Ectodermal cell (in vitro differentiated cells): ENCODE data around the gene FERD3L. TPM values are rescaled to one million over a fixed set of nuclear protein-coding genes. Genes with fewer than 3 reads are reported as not detected.
"Not testable (repeated sequence)": the region's sequence is repeated elsewhere in the genome, so short reads cannot be mapped to it uniquely, and the experiment has no call there.

Source experiments
- H3K27ac ChIP-seq: 2 replicates; pipeline ENCODE4 v1.7.0; 2013; ENCODE audit warnings: mild to moderate bottlenecking, low read depth, low read length; ENCODE audit not compliant: insufficient read depth, poor library complexity, severe bottlenecking
- H3K27me3 ChIP-seq: 2 replicates; pipeline ENCODE4 v1.7.0; 2013; ENCODE audit warnings: mild to moderate bottlenecking, low read length; ENCODE audit not compliant: insufficient read depth, control insufficient read depth, poor library complexity, severe bottlenecking
- H3K36me3 ChIP-seq: one replicate; pipeline ENCODE4 v1.7.0; 2013; ENCODE audit warnings: low read length; ENCODE audit not compliant: control insufficient read depth, insufficient read depth
- H3K4me1 ChIP-seq: one replicate; pipeline ENCODE4 v1.7.0; 2013; ENCODE audit warnings: low read length; ENCODE audit not compliant: control insufficient read depth, insufficient read depth
- H3K4me3 ChIP-seq: 2 replicates; pipeline ENCODE4 v1.7.0; 2013; ENCODE audit warnings: low read depth, low read length, control low read depth; ENCODE audit not compliant: insufficient read depth
- H3K9me3 ChIP-seq: 2 replicates; pipeline ENCODE4 v1.7.0; 2013; ENCODE audit warnings: mild to moderate bottlenecking, low read length, moderate library complexity; ENCODE audit not compliant: control insufficient read depth
- WGBS, 2 experiments: methylation state at CpG; one replicate each; pipeline ENCODE4 v1.1.7; 2013; ENCODE audit warnings: missing lambda C conversion rate in 2 of 2; 5-methylcytosine and 5-hydroxymethylcytosine counted together
- polyA plus RNA-seq, 4 experiments: library from polyadenylated mRNA; stranded (reverse); fragments of 50-300 nt; gene quantifications; one replicate each; pipeline ENCODE4 v1.2.3, GENCODE V29; 2013

FERD3L gene
- not detected for polyA plus RNA-seq (2013, experiment 1 of 4)
- polyA plus RNA-seq (2013, experiment 2 of 4), result not detected
- polyA plus RNA-seq (2013, experiment 3 of 4), result not detected
- not detected for polyA plus RNA-seq (2013, experiment 4 of 4)

GRCh38 chr7:19144661-19145433, at the start of gene FERD3L:
TSS of gene FERD3L (minus strand) at chr7:19145421. CDS start at chr7:19145362, 59 bp downstream.
- H3K27ac ChIP-seq, result no peak within 1 kb of the TSS
- no peaks in the 10 kb centered on the region for H3K9me3 ChIP-seq
- no peaks in the 10 kb centered on the region for H3K36me3 ChIP-seq
- H3K4me3 ChIP-seq, result peak within 1 kb of the TSS; percentile 10
- 1% methylated on average over 51 of the region's 51 CpGs for WGBS, 2 experiments
- H3K4me1 ChIP-seq, result peaks cover 16% of the 10 kb centered on the region
- peaks cover 72% of the 10 kb centered on the region for H3K27me3 ChIP-seq

GRCh38 chr7:19194417-19194816, 49.2 kb upstream of the FERD3L start:
- H3K27me3 ChIP-seq, H3K4me1 ChIP-seq, H3K9me3 ChIP-seq, H3K36me3 ChIP-seq, H3K27ac ChIP-seq: not testable (repeated sequence)
- peak overlapping the region; percentile 11 for H3K4me3 ChIP-seq
- 28 to 32% methylated on average over 14 of the region's 14 CpGs for WGBS, 2 experiments

DNA sequence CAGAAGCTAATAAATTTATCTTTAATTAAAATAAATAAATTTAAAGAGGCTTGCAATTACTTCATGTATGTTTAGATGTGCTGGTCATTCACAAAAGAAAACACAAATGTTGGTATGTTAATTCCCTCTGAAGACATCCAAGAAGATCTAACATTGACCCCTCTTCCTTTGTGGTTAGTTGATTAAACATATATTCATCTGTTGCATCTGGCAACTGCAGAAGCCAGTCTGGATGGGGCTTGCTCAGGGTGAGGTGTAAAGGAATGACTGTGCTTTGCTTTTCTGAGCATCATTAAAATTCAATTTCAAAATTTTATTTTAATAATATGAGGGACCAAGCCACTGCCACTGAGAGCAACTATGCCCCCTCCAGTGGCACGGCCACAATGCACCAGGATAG, 36.4 kb upstream of the FERD3L start:
- H3K27ac ChIP-seq, result no peak overlapping the region
- WGBS, 2 experiments, result 95 to 100% methylated on average over 1 of the region's 1 CpG
- H3K27me3 ChIP-seq, result no peaks in the 10 kb centered on the region

DNA sequence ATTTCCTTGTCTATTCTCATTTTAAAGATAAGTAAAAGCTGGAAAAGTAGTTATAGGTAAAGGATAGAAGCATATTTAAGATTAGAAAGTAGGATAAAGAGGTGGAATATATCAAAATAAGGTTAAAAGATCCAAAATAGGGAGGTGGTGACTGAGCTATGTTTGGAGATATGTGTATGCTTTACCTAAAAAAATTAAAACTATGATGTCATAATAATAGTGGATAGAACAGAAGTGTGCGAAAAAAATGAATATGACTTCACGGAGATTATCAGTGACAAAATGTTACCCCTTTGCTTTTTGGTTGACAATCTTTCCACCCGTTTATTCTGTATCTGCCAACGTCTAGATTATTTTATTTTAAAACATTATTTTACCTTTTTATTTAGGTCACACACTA, 33.4 kb upstream of the FERD3L start:
- Histone ChIP-seq H3K36me3 (no peaks in the 10 kb centered on the region), H3K4me1 (no peaks in the 10 kb centered on the region), H3K27me3 (no peaks in the 10 kb centered on the region), H3K4me3 (no peak overlapping the region), H3K27ac (no peak overlapping the region), H3K9me3 (no peaks in the 10 kb centered on the region)
- WGBS, 2 experiments, result 90 to 91% methylated on average over 3 of the region's 4 CpGs

More for the DNA sequence above, 36.4 kb upstream of the FERD3L start:
- no peaks in the 10 kb centered on the region for H3K4me1 ChIP-seq
- no peaks in the 10 kb centered on the region for H3K9me3 ChIP-seq
- H3K36me3 ChIP-seq, result no peaks in the 10 kb centered on the region
- H3K4me3 ChIP-seq, result no peak overlapping the region

DNA sequence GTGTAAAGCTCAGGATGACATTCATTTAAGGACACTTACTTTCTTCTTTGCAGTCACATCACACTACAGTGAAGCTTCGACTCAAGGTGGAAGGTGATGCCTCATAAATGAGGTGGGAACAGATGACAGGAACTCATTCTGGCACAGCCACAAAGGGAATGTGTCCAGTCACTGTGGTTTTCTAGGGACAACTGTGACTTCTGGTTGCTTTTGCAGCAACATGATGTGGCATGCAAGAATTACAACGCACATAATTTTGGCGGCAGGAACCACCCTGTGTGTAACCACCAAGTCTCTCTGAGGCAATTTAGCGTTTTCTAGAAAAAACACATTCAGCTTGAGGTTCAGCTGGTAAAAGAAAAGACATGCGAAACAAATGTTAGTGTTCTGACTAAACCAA, 32.0 kb upstream of the FERD3L start:
- H3K27me3 ChIP-seq, result no peaks in the 10 kb centered on the region
- no peaks in the 10 kb centered on the region for H3K4me1 ChIP-seq
- H3K36me3 ChIP-seq, result no peaks in the 10 kb centered on the region
- no peak overlapping the region for H3K27ac ChIP-seq
- no peak overlapping the region for H3K4me3 ChIP-seq
- H3K9me3 ChIP-seq, result no peaks in the 10 kb centered on the region
- 93 to 94% methylated on average over 5 of the region's 5 CpGs for WGBS, 2 experiments

GRCh38 chr7:19175241-19175640, 30.0 kb upstream of the FERD3L start:
- H3K4me1 ChIP-seq, result no peaks in the 10 kb centered on the region
- H3K36me3 ChIP-seq, result no peaks in the 10 kb centered on the region
- H3K27ac ChIP-seq, result no peak overlapping the region
- H3K4me3 ChIP-seq, result no peak overlapping the region
- 56 to 100% methylated on average over 1 of the region's 3 CpGs for WGBS, 2 experiments
- no peaks in the 10 kb centered on the region for H3K9me3 ChIP-seq
- H3K27me3 ChIP-seq, result no peaks in the 10 kb centered on the region

- Histone ChIP-seq H3K4me1 (no peaks in the 10 kb centered on the region), H3K9me3 (no peaks in the 10 kb centered on the region), H3K27me3 (no peaks in the 10 kb centered on the region), H3K36me3 (no peaks in the 10 kb centered on the region), H3K4me3 (no peak overlapping the region), H3K27ac (no peak overlapping the region)
- 92 to 96% methylated on average over 2 to 3 of the region's 3 CpGs for WGBS, 2 experiments
These were observed 16.4 kb upstream of the FERD3L start for GRCh38 chr7:19161671-19162070.

DNA sequence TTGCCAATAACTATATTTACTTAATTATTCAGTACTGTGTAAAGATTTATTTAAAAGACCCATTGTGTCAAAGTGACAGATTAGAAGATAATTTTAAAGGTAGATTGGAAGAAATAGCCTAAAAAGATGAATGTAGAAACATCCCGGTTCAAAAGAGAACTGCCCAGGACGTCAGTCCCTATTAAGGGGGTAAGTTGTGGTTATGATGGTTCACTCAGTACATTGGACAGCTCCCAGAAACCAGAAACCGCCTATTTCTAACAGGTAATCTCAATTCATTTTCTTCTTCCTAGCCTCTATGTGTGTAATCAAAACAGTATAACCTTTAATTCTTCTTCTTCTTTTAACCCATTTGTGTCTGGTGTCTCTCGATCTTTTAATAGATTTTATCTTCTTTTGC, 1.5 kb upstream of the FERD3L start:
- Histone ChIP-seq H3K36me3 (no peaks in the 10 kb centered on the region), H3K27ac (no peak overlapping the region), H3K9me3 (no peaks in the 10 kb centered on the region), H3K4me3 (no peak overlapping the region), H3K27me3 (peaks cover 54% of the 10 kb centered on the region), H3K4me1 (peaks cover 16% of the 10 kb centered on the region)
- WGBS, 2 experiments, result 5 to 7% methylated on average over 3 of the region's 4 CpGs

DNA sequence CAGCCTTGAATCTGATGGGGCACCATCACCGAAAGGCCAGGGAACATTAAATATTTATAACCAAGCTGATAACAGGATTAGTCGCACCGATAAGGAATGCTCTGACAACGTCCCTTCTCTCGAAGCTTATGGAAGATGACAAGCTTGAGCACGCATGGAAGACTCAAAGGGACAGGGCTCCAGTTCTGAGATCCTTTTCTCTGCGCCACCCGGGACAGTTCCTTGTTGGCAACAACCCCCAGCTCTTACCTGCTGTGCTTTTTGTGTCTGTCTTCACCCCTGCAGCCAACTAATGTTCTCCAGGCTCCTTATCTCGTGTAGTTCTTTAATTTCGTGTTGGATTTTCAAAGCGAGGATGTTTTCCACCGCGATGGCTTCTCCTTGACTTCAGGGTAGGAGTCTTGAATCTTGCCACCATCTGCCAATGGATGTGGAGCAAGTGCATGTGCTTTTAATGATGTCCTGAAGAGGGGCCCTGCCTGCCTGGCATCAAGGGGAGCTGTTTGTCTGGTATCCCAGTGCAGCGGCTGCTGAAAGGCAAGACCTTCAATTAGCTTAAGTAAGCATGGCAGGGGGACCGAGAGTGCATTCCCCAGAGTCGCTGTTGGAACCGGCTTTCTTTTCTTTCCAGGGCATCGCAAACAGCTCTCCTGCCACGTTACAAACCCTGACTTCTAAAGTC, 354 bp upstream of the FERD3L start:
- H3K4me3 ChIP-seq, result no peak overlapping the region
- 1 to 2% methylated on average over 19 of the region's 19 CpGs for WGBS, 2 experiments

GRCh38 chr7:19143881-19144574, 1.2 kb downstream of the FERD3L start:
- Histone ChIP-seq H3K27me3 (peaks cover 74% of the 10 kb centered on the region), H3K36me3 (no peaks in the 10 kb centered on the region), H3K4me1 (peaks cover 16% of the 10 kb centered on the region), H3K27ac (no peak overlapping the region), H3K4me3 (peak overlapping the region; percentile 10), H3K9me3 (no peaks in the 10 kb centered on the region)
- WGBS, 2 experiments, result 0 to 2% methylated on average over 27 to 30 of the region's 30 CpGs

More for the DNA sequence above, 354 bp upstream of the FERD3L start:
- Histone ChIP-seq H3K36me3 (no peaks in the 10 kb centered on the region), H3K27me3 (peaks cover 64% of the 10 kb centered on the region), H3K4me1 (peaks cover 16% of the 10 kb centered on the region), H3K27ac (no peak overlapping the region), H3K9me3 (no peaks in the 10 kb centered on the region)
